GM18502 (cell line): Measurements from ENCODE around the gene SRGAP2.
A peak's percentile ranks its signal among the peaks of the same experiment; 100 is the strongest.
"Not testable (repeated sequence)": the region's sequence is repeated elsewhere in the genome, so short reads cannot be mapped to it uniquely, and the experiment has no call there.

Experiments used
- ATAC-seq: cut with Tn5 transposase; IDR thresholded peaks from one replicate; pipeline ENCODE4 v1.9.1; 2021; ENCODE audit warnings: mild to moderate bottlenecking; ENCODE audit not compliant: unreplicated experiment, poor library complexity

SRGAP2 gene

GRCh38 chr1:206204871-206205270 lies 1.5 kb downstream of the SRGAP2 start:
- ATAC-seq, result not testable (repeated sequence)

GRCh38 chr1:206205569-206205968 lies 2.2 kb downstream of the SRGAP2 start:
- ATAC-seq, result not testable (repeated sequence)

GRCh38 chr1:206210802-206211201 lies 7.5 kb downstream of the SRGAP2 start:
- ATAC-seq, result not testable (repeated sequence)

- ATAC-seq, result not testable (repeated sequence)
These were observed 12.5 kb downstream of the SRGAP2 start for GRCh38 chr1:206215600-206216392.

GRCh38 chr1:206218285-206218684 lies 14.9 kb downstream of the SRGAP2 start:
- ATAC-seq, result not testable (repeated sequence)

DNA sequence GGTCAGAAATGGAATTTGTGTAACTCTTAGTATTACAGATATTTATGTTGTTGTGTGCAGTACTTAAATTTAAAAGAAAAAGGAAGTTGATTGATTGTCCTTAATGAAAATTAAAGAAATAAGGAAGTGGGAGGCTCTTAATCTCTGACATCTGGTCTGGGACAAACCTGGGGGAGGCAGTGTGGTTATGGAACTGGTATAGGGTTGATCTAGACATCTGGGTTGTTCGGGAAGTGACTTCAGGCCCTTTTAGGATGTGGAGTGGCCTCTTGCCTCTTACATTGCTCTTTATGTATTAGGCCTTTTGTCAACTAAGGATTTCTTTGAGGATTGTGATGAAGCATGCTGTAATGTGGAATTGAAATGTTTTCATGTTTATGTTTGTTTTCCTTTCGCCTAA lies 15.4 kb downstream of the SRGAP2 start:
- ATAC-seq, result not testable (repeated sequence)

DNA sequence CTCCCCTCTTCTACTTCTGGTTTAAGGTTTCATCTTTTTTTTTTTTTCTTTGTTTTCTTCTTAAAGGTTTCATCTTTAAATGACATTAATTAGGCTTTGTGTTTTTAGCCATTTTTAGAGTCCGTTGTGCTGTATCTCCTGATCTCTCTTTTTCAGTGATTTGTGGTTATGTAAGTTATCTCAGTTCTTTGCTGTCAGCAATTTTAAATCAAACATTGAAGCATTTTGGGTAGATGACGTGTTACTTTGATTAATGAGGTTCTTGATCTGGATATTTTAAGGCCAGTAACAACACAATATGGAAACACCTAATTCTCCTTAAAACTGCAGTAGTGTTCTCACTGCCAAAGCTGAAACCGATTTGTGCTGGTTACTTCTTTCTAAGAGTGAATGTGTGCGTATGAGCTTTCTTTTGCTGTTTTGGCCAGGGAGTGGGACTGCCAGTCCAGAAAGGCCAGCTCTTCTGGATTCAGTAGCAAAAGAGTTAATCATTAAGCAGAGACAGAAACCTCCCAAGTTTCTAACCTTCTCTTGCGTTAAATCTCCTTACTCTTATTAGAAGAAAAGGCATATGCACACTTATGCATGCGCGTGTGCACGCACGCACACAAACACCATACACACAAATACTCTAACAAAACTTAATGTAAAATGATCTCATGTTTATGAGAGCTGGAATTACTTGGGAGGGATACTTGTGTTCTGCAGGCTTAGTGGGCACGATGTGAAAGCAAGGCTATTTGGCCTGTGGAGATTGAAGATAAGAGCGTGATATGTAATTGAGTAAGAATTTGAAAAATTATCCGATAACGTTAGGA lies 16.4 kb downstream of the SRGAP2 start:
- ATAC-seq, result not testable (repeated sequence)

DNA sequence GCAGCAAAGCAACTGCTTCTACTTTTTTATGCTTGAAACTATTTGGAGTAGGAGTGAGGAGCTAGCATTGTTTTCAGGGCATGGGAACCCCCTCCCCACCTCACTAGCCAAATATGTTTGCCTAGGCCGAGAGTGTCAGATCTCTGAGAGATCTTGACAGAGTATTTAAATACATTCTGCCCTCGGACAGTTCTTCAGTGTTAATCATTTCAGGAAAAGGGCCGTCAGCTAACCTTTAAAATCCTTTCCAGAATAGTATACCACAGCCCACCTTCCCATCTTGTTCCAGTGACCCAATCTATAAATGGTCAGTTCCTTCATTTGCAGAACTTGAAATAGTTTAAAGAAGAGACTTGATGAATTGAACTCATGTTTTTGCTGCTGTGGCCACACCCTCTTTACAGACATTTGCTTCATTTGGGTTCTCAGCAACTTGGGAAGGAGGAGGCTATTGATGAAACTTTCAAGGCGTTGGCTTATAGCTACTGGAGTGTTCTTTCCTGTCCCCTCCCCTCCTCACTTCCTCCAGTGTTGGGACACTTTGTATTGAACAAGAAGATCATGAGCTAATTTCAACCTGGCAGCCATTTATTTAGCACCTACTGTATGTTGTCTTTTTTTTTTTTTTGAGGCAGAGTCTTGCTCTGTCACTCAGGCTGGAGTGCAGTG lies 17.1 kb downstream of the SRGAP2 start:
- ATAC-seq, result not testable (repeated sequence)

- not testable (repeated sequence) for ATAC-seq
These were observed 18.2 kb downstream of the SRGAP2 start for GRCh38 chr1:206221585-206221984.

- not testable (repeated sequence) for ATAC-seq
These were observed 20.9 kb downstream of the SRGAP2 start for GRCh38 chr1:206224190-206224776.

DNA sequence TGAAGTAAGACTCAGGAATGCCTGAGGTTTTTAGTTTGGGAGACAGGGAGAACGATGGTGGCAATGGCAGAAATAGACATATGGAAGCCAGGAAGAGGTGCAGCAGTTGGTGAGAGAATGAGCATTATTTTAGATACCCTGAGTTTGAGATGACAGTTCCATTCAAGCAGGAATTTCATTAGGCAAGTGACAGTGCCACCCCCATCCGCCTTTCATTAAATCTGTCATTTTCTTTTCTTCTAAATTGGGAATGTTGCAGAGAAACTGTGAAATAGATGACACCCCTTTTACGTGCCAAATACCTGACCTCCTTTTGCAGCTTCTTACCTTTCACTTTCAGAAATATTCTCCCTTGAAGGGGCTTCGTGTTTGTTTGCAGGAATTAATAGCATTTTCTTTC lies 22.0 kb downstream of the SRGAP2 start:
- ATAC-seq, result not testable (repeated sequence)

DNA sequence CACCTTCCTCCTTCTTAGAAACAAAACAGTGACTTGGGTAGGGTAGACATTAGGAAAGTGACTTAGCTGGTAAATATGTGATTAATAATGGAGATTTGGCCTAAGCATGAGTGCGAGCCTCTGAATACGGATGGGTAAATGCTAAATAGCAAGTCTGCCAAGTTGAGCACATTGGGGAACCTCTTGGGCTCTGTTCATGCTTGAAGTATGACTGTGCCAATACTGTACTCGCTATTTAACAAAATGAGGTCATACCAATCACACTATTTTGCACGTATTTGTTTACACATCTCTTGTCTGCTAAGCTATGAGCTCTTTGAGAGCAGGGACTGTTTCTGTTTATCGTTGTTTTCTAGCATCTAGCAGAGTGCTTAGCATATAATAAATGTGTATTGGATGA lies 23.5 kb downstream of the SRGAP2 start:
- not testable (repeated sequence) for ATAC-seq

DNA sequence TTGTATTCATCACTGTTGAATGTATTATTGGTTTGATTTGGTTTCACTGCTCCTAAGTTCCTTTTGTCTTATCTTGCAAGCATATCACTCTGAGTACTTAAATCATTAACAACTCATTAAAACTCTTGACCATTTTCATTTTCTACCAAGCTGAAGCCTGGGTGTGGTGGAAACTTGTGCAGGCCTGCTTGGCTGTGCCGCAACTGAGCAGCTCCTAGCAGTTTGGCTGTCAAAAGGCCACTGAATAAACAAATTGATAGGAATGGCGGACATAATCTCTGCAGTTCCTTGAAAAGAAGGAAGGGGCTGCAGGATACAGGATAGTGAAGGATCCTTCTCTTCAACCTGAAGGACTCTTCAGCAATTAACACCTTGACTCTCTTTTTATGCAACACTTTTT lies 25.9 kb downstream of the SRGAP2 start:
- not testable (repeated sequence) for ATAC-seq

GRCh38 chr1:206231989-206232388 lies 28.6 kb downstream of the SRGAP2 start:
- ATAC-seq, result not testable (repeated sequence)

- peak; percentile 60 for ATAC-seq
These were observed 29.8 kb downstream of the SRGAP2 start for GRCh38 chr1:206232970-206233645.

DNA sequence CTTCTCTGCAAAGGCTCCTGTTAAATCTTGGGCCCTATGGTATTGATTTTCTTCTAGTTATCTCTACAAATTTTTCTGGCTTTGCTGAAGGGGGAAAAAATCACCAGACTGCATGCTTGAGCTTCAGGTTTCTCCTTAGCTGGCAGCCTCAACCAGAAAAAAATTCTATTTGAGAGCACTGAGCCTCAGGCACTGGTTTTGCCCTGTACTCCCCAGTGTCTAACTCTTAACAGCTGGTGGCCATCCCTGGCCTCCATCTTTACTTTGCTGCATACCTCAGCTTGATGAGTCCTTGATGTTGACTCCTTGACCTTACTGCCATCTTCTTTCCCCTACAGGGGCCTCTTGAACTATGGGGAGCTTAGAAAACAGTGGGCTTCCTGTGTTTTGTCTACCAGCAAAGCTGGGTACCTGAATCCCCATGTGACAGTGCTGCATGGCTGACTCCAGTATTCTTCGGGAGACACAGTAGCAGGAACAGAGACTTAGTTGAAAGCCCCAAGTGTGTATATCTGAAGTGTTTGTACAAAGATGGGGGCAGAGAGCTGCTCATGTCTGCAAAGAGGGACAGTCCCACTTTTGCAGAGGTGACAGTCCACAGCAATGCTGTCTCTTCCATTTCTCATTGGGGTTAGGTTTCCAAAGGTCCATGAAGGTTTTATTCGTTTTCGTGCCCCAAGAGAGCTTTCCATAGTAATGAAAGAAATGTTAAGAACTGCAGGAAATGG lies 31.0 kb downstream of the SRGAP2 start:
- ATAC-seq, result not testable (repeated sequence)

DNA sequence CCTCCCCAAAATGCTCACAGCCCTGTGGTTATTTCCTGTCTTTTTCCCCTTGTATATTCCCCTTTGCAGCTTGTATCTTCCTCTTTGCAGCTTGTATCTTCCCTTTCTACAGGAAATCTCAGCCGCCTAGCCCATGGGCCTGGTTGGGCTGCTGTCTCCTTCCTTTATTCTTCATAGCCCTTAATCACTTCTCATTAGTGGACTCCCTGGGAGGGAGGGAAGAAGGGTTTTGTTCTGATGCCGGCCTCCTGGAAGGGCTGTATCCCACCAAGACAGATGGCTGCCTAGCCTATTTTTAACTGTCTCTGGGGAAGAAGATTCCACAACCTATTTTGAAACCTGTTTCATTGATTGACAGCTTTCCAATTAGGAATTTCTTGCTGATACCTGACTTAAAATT lies 31.8 kb downstream of the SRGAP2 start:
- not testable (repeated sequence) for ATAC-seq

DNA sequence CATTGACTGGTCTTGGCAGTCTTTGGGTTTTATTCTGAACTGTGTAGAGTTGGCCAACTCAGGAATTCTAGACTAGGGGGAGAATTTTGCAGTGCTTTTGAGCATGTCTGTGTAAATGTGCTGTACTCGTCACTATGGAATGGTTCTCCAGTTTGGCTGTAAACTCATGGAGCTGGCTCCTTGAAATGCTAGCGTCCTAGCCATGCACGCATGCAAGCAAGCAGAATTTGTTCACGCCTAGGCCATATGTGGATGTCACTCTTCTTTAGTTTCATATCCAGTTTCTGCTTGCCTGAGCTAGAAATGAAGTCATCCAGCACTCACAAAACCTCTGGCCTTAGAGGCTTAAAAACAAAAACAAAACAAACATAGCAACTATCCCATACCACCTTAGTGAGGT lies 36.9 kb downstream of the SRGAP2 start:
- ATAC-seq, result peak; percentile 47

DNA sequence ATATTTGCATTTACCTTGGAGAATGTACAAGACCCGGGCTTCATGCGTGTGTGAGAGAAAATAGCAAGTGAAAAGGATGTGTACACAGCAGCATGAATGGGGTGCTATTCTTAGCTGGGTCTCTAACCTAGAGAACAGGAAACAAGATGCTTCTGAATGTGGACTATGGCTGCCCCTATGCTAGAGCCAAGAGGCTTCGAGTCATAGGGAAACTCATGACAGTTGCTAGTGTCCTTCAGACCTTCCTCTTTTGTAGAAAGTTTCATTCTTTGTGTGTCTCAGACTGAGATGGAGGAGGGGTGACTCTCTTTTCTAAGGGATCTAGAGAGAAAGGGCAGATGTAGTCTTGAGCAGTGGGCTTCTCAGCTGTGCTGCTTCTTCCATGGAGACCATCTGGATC lies 40.0 kb downstream of the SRGAP2 start:
- ATAC-seq, result peak; percentile 98
